T-helper 2 cell treated with Interferon-gamma antibody and Interleukin-4, amounts not matched to agents 5 μg/mL and 100 μg/mL, for 36 hours (primary cell): ENCODE measurements around the gene TMED8.

ENCODE experiments used
- DNase-seq: peaks from one replicate; pipeline ENCODE4 v3.0.0; 2021; ENCODE audit warnings: low spot score
- H3K27ac Mint-ChIP-seq: one replicate; pipeline ENCODE4 v1.8.0; 2021; ENCODE audit warnings: mild to moderate bottlenecking, mixed read lengths
- H3K27me3 Mint-ChIP-seq: one replicate; pipeline ENCODE4 v1.8.0; 2021; ENCODE audit warnings: low read depth, mixed read lengths
- H3K36me3 Mint-ChIP-seq: one replicate; pipeline ENCODE4 v1.8.0; 2021; ENCODE audit warnings: low read depth, mixed read lengths
- H3K4me1 Mint-ChIP-seq: one replicate; pipeline ENCODE4 v1.8.0; 2021; ENCODE audit warnings: low read depth, mixed read lengths
- H3K4me3 Mint-ChIP-seq: one replicate; pipeline ENCODE4 v1.8.0; 2022; ENCODE audit warnings: mild to moderate bottlenecking, moderate library complexity, mixed read lengths
- H3K9me3 Mint-ChIP-seq: one replicate; pipeline ENCODE4 v1.8.0; 2021; ENCODE audit warnings: mixed read lengths

TMED8 gene

DNA sequence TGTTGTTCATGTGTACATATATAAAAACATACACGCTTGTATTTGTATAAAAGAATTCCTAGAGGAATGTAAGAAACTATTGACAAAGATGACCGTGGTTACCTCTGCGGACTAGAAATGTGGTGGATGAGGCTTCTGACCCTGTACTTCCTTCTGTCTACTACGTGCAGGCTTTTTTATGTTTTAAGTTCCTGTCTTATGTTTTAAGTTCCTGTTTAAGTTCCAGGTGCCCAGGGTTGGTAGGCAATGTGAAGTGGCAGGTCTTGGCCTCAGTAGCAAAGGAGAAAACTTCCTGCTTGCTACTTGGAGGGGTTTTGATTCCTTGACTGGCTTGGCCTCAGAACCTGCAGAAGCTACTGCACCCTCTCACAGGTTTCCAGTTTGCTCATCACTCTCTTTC is 67.8 kb downstream of the TMED8 start:
- no peak overlapping the region for H3K4me3 Mint-ChIP-seq
- H3K9me3 Mint-ChIP-seq: no peaks in the 10 kb centered on the region
- H3K27ac Mint-ChIP-seq: no peak overlapping the region
- H3K36me3 Mint-ChIP-seq: no peaks in the 10 kb centered on the region
- H3K4me1 Mint-ChIP-seq: peaks cover 1% of the 10 kb centered on the region
- DNase-seq: no peak
- no peaks in the 10 kb centered on the region for H3K27me3 Mint-ChIP-seq

DNA sequence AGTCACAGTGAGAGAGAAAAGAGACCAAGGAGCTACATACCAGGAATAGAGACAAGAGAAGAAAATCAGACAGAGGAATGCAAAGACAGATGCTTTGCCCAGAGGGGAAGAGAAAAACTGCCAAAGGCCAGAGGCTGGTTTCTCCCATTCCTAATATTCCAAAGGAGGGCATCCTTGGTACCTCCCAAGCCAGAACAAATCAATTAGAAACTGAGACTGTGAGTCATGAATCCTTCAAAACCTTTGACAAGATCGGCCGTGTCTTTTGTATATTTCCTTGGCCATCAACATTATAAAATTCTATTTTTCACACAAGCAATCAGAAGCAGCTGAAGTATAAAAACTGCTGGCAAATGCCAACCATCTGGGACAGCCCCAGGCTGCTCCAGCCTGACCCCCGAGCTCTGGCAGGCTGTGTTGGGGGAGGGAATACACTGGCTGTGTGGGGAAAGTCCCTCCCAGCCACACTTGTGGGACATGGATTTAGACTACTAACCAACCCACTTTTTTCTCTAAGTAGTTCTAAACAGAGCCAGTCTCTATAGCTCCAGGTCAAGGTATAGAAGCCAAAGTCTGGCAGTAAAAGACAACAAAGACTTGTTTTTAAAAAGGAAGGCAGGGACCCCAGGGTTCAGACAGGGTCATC is 69.9 kb downstream of the TMED8 start:
- Mint-ChIP-seq H3K4me3 (no peak overlapping the region), H3K9me3 (no peaks in the 10 kb centered on the region), H3K27ac (no peak overlapping the region), H3K27me3 (no peaks in the 10 kb centered on the region), H3K36me3 (no peaks in the 10 kb centered on the region), H3K4me1 (peaks cover 12% of the 10 kb centered on the region)
- no peak for DNase-seq

DNA sequence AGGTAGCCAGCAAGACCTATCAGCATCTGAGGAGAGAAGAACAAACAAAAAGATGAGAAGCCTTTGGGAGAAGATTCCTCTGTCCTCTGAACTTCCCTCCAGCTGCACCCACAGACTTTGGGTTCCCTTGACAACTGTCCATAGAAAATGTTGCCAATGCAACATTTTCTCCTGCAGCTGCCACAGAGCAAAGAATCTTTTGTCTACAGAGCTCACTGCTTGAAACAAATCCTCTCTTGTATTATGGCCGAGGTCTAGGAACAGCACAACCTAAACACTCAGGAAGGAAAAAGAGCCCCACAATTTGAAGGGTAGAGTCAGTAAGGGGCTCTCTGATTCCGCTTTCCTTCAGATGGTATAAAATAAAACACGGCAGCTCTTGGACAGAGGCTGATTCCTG is 70.5 kb downstream of the TMED8 start:
- no peaks in the 10 kb centered on the region for H3K36me3 Mint-ChIP-seq
- H3K9me3 Mint-ChIP-seq: no peaks in the 10 kb centered on the region
- no peak for DNase-seq
- no peak overlapping the region for H3K4me3 Mint-ChIP-seq
- no peaks in the 10 kb centered on the region for H3K27me3 Mint-ChIP-seq
- peaks cover 12% of the 10 kb centered on the region for H3K4me1 Mint-ChIP-seq
- no peak overlapping the region for H3K27ac Mint-ChIP-seq

DNA sequence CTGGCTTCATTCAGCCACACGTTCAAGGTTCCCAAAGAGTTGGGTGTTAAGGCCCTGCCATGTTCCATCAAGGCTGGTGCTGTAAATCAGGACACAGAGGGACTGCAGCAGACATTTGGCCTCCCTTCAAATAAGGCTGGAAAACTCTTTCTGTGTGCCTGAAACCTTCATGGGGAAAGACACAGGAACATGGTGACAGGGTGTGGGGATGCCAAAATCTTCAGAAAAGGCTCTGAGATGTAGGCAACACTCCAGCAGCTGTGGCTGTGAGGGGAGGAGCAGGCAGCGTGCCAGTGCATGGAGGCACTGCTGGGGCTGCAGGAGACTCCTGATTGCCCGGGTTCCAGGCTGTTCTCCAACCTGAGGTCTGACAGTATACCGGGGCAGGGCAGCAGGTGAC is 71.2 kb downstream of the TMED8 start:
- no peaks in the 10 kb centered on the region for H3K36me3 Mint-ChIP-seq
- no peak overlapping the region for H3K4me3 Mint-ChIP-seq
- no peak for DNase-seq
- no peak overlapping the region for H3K27ac Mint-ChIP-seq
- H3K9me3 Mint-ChIP-seq: no peaks in the 10 kb centered on the region
- no peaks in the 10 kb centered on the region for H3K27me3 Mint-ChIP-seq
- peaks cover 12% of the 10 kb centered on the region for H3K4me1 Mint-ChIP-seq

DNA sequence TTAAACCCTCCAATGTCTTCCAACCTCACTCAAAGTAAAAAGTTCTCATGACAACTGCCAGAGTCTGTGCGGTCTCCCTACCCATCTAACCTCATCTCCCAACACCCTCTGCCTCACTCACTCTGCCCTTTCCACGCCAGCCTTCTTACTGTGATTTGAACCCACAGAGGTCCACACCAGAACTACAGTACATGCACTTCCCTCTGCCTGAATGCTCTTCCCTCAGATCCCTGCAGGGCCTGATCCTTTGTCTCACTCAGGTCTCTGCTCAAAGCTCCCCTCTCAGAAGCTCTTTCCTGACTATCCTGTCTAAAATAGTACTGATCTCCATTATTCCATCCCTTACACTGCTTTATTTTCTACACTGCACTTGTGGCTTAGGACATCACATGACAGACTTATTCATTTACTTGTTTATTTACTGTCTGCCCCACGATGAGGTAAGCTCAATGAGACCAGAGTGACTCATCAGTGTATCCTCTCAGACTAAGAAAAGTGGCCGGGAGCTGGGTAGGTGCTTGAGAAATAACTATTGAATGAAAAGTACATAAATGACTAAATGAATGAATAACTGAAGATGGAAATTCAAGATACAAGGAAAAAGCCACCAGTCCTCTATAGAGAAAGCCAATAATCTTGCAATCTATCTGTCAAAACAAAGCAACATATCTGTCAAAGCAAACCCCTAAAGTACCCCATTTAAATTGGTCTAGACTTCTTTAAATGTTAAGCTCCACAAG is 73.3 kb downstream of the TMED8 start:
- Mint-ChIP-seq H3K4me3 (peak overlapping the region; percentile 1), H3K36me3 (no peaks in the 10 kb centered on the region), H3K4me1 (peaks cover 12% of the 10 kb centered on the region), H3K9me3 (no peaks in the 10 kb centered on the region), H3K27me3 (no peaks in the 10 kb centered on the region), H3K27ac (peak overlapping the region; percentile 46)
- peak; percentile 78 for DNase-seq

DNA sequence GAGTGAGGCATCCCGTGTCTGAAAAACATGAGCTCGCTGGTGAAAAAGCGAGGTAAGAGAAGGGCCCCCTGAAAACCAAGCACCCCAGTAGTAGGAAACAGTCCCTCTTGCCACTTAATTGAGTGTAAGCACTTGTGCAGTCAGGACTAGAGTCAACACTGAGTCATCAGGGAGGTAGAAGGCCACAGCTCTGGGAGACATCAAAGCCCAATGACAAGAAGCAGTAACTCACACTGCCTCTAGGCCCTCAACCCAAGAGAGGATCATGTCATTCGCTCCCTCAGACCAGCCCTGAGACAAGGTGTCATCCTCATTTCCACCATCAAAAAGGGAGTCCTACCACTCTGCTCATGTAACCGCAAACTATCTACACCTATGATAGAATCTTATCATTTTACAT is 74.0 kb downstream of the TMED8 start:
- Mint-ChIP-seq H3K27me3 (no peaks in the 10 kb centered on the region), H3K36me3 (no peaks in the 10 kb centered on the region), H3K27ac (no peak overlapping the region), H3K9me3 (no peaks in the 10 kb centered on the region), H3K4me1 (peaks cover 12% of the 10 kb centered on the region), H3K4me3 (no peak overlapping the region)
- peak; percentile 78 for DNase-seq

DNA sequence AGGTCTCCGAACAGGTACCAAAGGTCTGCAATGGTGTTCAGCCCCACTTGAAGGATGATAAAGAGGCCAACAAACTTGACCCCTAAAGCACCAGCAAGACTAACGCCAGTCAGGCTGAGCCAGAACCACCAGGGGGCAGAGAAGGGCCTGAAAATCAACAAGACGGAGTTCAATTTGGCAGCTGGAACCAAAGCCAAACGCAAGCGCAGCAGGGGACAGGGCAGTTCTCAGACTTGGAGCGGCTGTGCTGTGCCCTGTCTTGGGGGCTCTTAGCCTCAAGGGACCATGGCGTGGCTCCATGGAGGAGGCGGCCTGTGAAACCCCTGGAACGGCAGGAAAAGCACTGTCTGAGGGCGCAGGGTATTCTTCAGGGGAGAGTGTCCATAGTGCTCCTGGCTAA is 75.8 kb downstream of the TMED8 start:
- H3K4me1 Mint-ChIP-seq: peaks cover 12% of the 10 kb centered on the region
- H3K9me3 Mint-ChIP-seq: no peaks in the 10 kb centered on the region
- no peaks in the 10 kb centered on the region for H3K36me3 Mint-ChIP-seq
- no peaks in the 10 kb centered on the region for H3K27me3 Mint-ChIP-seq
- peak; percentile 51 for DNase-seq
- H3K4me3 Mint-ChIP-seq: no peak overlapping the region
- no peak overlapping the region for H3K27ac Mint-ChIP-seq

DNA sequence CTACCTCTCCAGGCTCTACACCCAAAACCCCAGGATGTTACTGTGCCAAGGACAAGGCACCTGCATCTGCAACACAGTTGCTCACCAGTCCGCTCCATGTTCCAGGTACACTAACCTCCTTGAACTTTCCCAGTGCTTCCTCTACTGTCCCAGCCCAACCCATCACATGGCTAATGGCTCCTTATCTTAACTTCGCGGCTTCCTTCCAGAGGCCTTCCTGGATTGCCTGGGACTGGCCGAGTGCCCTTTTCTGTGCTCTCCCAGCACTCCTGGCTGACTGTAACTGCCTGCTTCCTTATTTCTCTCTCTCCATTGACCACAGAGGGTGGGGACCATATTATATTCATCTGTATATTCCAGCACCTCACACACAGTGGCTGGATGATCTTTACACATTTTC is 77.1 kb downstream of the TMED8 start:
- no peak overlapping the region for H3K27ac Mint-ChIP-seq
- H3K27me3 Mint-ChIP-seq: no peaks in the 10 kb centered on the region
- no peaks in the 10 kb centered on the region for H3K36me3 Mint-ChIP-seq
- no peaks in the 10 kb centered on the region for H3K9me3 Mint-ChIP-seq
- no peak overlapping the region for H3K4me3 Mint-ChIP-seq
- peaks cover 12% of the 10 kb centered on the region for H3K4me1 Mint-ChIP-seq
- DNase-seq: no peak

DNA sequence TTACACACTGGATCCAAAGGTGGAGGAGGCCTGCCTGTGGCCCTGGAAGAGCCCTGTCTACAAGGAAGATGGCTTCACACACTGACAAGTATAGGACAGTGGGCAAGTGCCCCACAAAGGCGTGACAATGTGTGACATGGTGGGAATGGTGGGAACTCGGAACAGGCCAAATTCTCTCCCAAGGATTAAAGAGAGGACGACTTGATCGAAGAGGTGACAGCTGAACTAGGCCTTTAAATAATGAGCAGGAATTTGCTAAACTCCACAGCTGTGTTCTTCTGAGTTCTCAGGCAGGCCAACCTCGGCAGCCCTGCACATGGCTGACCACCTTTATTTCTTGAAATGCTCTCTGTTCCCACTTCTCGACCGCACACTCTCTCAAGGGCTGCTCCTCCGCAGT is 80.0 kb downstream of the TMED8 start:
- Mint-ChIP-seq H3K36me3 (no peaks in the 10 kb centered on the region), H3K9me3 (no peaks in the 10 kb centered on the region), H3K27me3 (no peaks in the 10 kb centered on the region), H3K4me1 (no peaks in the 10 kb centered on the region), H3K4me3 (no peak overlapping the region), H3K27ac (no peak overlapping the region)
- no peak for DNase-seq

DNA sequence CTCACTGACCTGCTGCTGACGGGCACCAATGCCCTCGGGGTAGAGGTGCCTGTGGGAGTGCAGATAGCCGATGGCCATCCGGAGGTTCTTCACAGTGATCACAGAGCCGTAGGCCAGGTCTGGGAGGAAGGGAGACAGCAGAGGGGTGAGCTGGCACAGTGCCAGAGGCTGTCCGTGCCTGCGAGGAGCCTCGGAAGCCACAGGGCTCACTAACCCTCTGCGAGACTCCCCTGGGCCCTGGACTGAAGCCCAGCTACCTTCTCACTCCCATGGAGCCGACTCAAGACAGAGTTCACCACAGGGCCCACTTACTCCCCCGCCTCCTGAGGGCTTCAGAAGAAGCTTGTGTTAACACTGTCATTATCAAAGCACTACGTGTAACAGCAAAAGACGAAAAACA is 80.7 kb downstream of the TMED8 start:
- H3K27ac Mint-ChIP-seq: no peak overlapping the region
- H3K36me3 Mint-ChIP-seq: no peaks in the 10 kb centered on the region
- DNase-seq: no peak
- no peaks in the 10 kb centered on the region for H3K9me3 Mint-ChIP-seq
- H3K4me3 Mint-ChIP-seq: no peak overlapping the region
- H3K4me1 Mint-ChIP-seq: no peaks in the 10 kb centered on the region
- no peaks in the 10 kb centered on the region for H3K27me3 Mint-ChIP-seq

DNA sequence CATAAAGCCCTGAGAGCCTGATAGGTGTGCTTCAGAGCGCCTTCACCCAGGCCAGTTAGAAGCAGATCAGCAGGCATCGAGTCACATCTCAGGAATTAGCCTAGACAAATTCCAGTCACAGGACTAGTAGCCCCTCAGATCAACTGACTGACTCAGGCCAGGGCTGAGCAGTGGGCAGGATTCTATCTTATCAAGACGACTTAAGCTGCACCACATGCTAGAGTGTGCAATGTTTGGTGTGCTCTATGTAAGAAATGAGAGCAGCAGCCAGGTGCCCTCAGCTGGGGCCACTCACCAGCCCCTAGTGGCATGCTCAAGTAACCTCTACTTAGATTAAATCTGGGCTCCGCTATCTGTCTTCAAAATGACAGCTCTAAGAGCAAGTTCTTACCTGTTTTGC is 86.2 kb downstream of the TMED8 start:
- Mint-ChIP-seq H3K27me3 (no peaks in the 10 kb centered on the region), H3K27ac (no peak overlapping the region), H3K9me3 (no peaks in the 10 kb centered on the region), H3K36me3 (no peaks in the 10 kb centered on the region), H3K4me3 (no peak overlapping the region), H3K4me1 (no peaks in the 10 kb centered on the region)
- no peak for DNase-seq

DNA sequence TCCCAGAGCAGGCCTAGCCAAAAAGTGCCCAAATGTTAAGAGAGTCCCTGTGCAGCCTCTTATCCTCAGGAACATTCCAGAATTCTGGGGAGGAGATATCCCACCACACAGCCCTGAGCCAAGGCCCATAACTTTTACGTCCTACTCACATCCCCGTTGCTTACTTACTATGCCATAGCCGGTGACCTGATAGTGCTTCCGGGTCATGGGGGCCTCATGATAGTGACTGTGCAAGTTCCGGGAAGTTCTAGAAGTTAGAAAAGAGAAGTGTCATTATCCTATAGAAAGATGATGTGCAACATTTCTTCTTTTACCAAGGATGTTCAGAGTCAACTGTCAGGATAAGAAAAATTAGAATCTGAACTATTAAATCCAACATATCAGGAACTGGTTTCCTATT is 90.3 kb downstream of the TMED8 start:
- Mint-ChIP-seq H3K9me3 (no peaks in the 10 kb centered on the region), H3K27me3 (no peaks in the 10 kb centered on the region), H3K27ac (no peak overlapping the region), H3K36me3 (peaks cover 3% of the 10 kb centered on the region), H3K4me1 (no peaks in the 10 kb centered on the region), H3K4me3 (no peak overlapping the region)
- no peak for DNase-seq
